GM23338 (cell line): ENCODE results near the gene TEX54. TPM values are rescaled to one million over a fixed set of nuclear protein-coding genes. Genes with fewer than 3 reads are reported as not detected.

Source experiments
- ATAC-seq: fragments of 200-7000 bp; cut with Tn5 transposase; 3 replicates; pipeline ENCODE4 v1.9.1; 2020
- DNase-seq: peaks from one replicate; pipeline ENCODE4 v3.0.0-alpha.2; 2015; ENCODE audit warnings: low spot score
- H2AFZ ChIP-seq: fragments of 200-600 bp; sonication (generic); 2 replicates; pipeline ENCODE4 v1.8.0; 2016; ENCODE audit warnings: antibody characterized with exemption, mild to moderate bottlenecking, moderate library complexity
- H3F3A ChIP-seq: fragments of 200-600 bp; sonication (generic); replicated peaks from 2 replicates; pipeline ENCODE4 v1.8.0; 2017; ENCODE audit warnings: antibody characterized with exemption, mixed run types, low read depth
- H3K27ac ChIP-seq: fragments of 200-600 bp; sonication (generic); 2 replicates; pipeline ENCODE4 v1.6.1; 2016; ENCODE audit warnings: low read depth
- H3K27me3 ChIP-seq: fragments of 200-600 bp; sonication (generic); 2 replicates; pipeline ENCODE4 v1.8.0; 2016; ENCODE audit warnings: mild to moderate bottlenecking, mixed run types, moderate library complexity; ENCODE audit not compliant: insufficient read depth
- H3K36me3 ChIP-seq: fragments of 200-600 bp; sonication (generic); 2 replicates; pipeline ENCODE4 v1.8.0; 2016; ENCODE audit warnings: mild to moderate bottlenecking; ENCODE audit not compliant: insufficient read depth
- H3K4me1 ChIP-seq: fragments of 200-600 bp; sonication (generic); 2 replicates; pipeline ENCODE4 v1.8.0; 2016; ENCODE audit warnings: mild to moderate bottlenecking, moderate library complexity; ENCODE audit not compliant: insufficient read depth
- H3K4me2 ChIP-seq: fragments of 200-600 bp; sonication (generic); 2 replicates; pipeline ENCODE4 v1.7.1; 2017; ENCODE audit warnings: mixed run types
- H3K4me3 ChIP-seq: fragments of 200-600 bp; sonication (generic); 2 replicates; pipeline ENCODE4 v1.6.1; 2016; ENCODE audit warnings: mixed run types
- H3K79me2 ChIP-seq: fragments of 200-600 bp; sonication (generic); replicated peaks from 2 replicates; pipeline ENCODE4 v1.8.0; 2017; ENCODE audit warnings: mild to moderate bottlenecking; ENCODE audit not compliant: insufficient read depth
- H3K9me2 ChIP-seq: fragments of 200-600 bp; sonication (generic); 2 replicates; pipeline ENCODE4 v1.8.0; 2017; ENCODE audit not compliant: insufficient read depth
- H4K20me1 ChIP-seq: fragments of 200-600 bp; sonication (generic); replicated peaks from 2 replicates; pipeline ENCODE4 v1.8.0; 2017; ENCODE audit warnings: mild to moderate bottlenecking; ENCODE audit not compliant: insufficient read depth
- H3K27ac Mint-ChIP-seq: 2 replicates; pipeline ENCODE4 v1.8.0; 2020; ENCODE audit warnings: inconsistent platforms, mild to moderate bottlenecking, moderate library complexity, mixed read lengths
- H3K27me3 Mint-ChIP-seq: 3 replicates; pipeline ENCODE4 v1.8.0; 2022; ENCODE audit warnings: low read depth, mild to moderate bottlenecking, moderate library complexity, mixed read lengths, inconsistent platforms; ENCODE audit not compliant: insufficient read depth, poor library complexity
- H3K36me3 Mint-ChIP-seq: 3 replicates; pipeline ENCODE4 v1.8.0; 2021; ENCODE audit warnings: low read depth, mild to moderate bottlenecking, inconsistent platforms, moderate library complexity, mixed read lengths
- H3K4me1 Mint-ChIP-seq: 3 replicates; pipeline ENCODE4 v1.8.0; 2020; ENCODE audit warnings: mild to moderate bottlenecking, inconsistent platforms, mixed read lengths
- H3K4me3 Mint-ChIP-seq: 3 replicates; pipeline ENCODE4 v1.8.0; 2021; ENCODE audit warnings: moderate library complexity, mild to moderate bottlenecking, inconsistent platforms, mixed read lengths
- H3K9me3 Mint-ChIP-seq: 3 replicates; pipeline ENCODE4 v1.8.0; 2020; ENCODE audit warnings: moderate library complexity, mild to moderate bottlenecking, inconsistent platforms, mixed read lengths
- CREB1 ChIP-seq: fragments of 250-450 bp; sonication (Bioruptor Pico); IDR thresholded peaks from 2 replicates; pipeline ENCODE4 v1.5.0; 2020; ENCODE audit warnings: low read depth, mild to moderate bottlenecking, moderate library complexity
- CTCF ChIP-seq, 2 experiments: fragments of 200-600 bp in 1 of 2; sonication (generic) in 1 of 2; conservative IDR thresholded peaks; 2 replicates each; pipeline versions ENCODE4 v1.5.1 to v1.6.1; 2016 to 2017; ENCODE audit warnings: antibody characterized with exemption in 2 of 2, low read depth in 2 of 2, mild to moderate bottlenecking in 2 of 2, moderate library complexity in 1 of 2
- EZH2phosphoT487 ChIP-seq: fragments of 200-600 bp; sonication (generic); IDR thresholded peaks from one replicate; pipeline ENCODE4 v1.8.1; 2018; ENCODE audit warnings: antibody characterized with exemption; ENCODE audit not compliant: unreplicated experiment
- JUNB ChIP-seq: IDR thresholded peaks from one replicate; pipeline ENCODE4 v1.6.1; 2016; ENCODE audit warnings: antibody characterized with exemption; ENCODE audit not compliant: unreplicated experiment
- NANOG ChIP-seq: IDR thresholded peaks from 2 replicates; pipeline ENCODE4 v1.6.1; 2016; ENCODE audit warnings: antibody characterized with exemption, borderline replicate concordance
- STAT1 ChIP-seq: IDR thresholded peaks from one replicate; pipeline ENCODE4 v1.6.1; 2016; ENCODE audit warnings: antibody characterized with exemption; ENCODE audit not compliant: unreplicated experiment
- ZNF331 ChIP-seq: fragments of 250-450 bp; sonication (Bioruptor Pico); IDR thresholded peaks from 2 replicates; pipeline ENCODE4 v1.5.0; 2020; ENCODE audit warnings: low read depth, mild to moderate bottlenecking, moderate library complexity
- ZNF462 ChIP-seq: fragments of 250-450 bp; sonication (Bioruptor Pico); IDR thresholded peaks from 2 replicates; pipeline ENCODE4 v1.5.0; 2020; ENCODE audit warnings: mild to moderate bottlenecking, moderate library complexity
- polyA plus RNA-seq: library from polyadenylated mRNA; unstranded; fragments of >200 nt; fragmentation: Nextera tagmentation; extraction: Ambion mirVana; gene quantifications from 2 replicates; pipeline ENCODE4 v1.2.1, GENCODE V29; 2016
- total RNA-seq: library from RNA; depleted of rRNA; stranded (reverse); fragments of >200 nt; shearing (Covaris generic); gene quantifications from 2 replicates; pipeline ENCODE4 v1.2.3, GENCODE V29; 2014
- TF ChIP-seq, protein P1 (sequence below): IDR thresholded peaks from one replicate; pipeline ENCODE4 v1.6.1; 2018; ENCODE audit warnings: antibody characterized with exemption; ENCODE audit not compliant: unreplicated experiment

The TEX54 gene
- total and polyA plus RNA-seq, 2 experiments from 2014 or later, result 1.9 TPM; not detected in 1

- TF ChIP-seq ZNF462 (CRISPR knock-in tag) (no peak), ZNF331 (no peak)
Observed at GRCh38 chr11:62839050-62839945, 6.7 kb upstream of the TEX54 start, which contains the start of gene WDR74 (continued).

DNA sequence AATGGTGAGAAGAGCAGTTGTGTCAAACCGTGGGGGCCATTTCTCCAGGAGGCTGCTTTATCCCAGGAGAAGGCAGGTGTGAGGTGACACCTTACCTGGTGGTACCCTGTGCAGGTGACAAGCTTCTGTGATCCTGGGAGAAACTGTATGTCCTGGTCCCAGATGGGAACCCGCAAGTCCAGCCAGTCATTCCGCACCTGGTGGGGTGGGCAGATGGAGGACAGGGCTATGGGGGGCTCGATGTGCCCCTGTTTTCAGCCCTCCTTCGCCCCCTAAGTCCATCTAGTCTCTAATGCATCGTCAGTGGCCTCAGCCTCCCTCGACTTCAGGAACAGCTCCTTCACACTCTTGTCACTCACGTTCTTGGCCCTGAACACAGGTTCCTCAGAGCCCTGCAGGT is 2.7 kb upstream of the TEX54 start:
- Mint-ChIP-seq H3K9me3 (no peaks in the 10 kb centered on the region; the same call in 2 of the 3 replicates), H3K27ac (no peak overlapping the region), H3K4me3 (peak overlapping the region; percentile 26; the same call in 1 of the 3 replicates), H3K4me1 (peaks cover 24% of the 10 kb centered on the region), H3K36me3 (peaks cover 65% of the 10 kb centered on the region), H3K27me3 (peaks cover 27% of the 10 kb centered on the region)
- Histone ChIP-seq H3K27me3 (no peaks in the 10 kb centered on the region), H2AFZ (no peak overlapping the region), H3K79me2 (peaks cover 43% of the 10 kb centered on the region), H3K27ac (no peak overlapping the region), H3K4me2 (no peak overlapping the region), H3K4me1 (peaks cover 16% of the 10 kb centered on the region), H3K4me3 (no peak overlapping the region), H3K36me3 (peaks cover 21% of the 10 kb centered on the region), H4K20me1 (peaks cover 9% of the 10 kb centered on the region), H3F3A (peaks cover 48% of the 10 kb centered on the region; the same call in 1 of the 2 replicates), H3K9me2 (no peaks in the 10 kb centered on the region)
- DNase-seq (no peak), ATAC-seq (no peak)
- TF ChIP-seq NANOG, result no peak
- no peak for TF ChIP-seq JUNB
- no peak for TF ChIP-seq CTCF (conservative IDR thresholded peaks at IDR 0.05; ENCODE audit: low read depth in 2 of 2)
- TF ChIP-seq STAT1, result no peak
- no peak for TF ChIP-seq ZNF331
- TF ChIP-seq, protein P1, sequence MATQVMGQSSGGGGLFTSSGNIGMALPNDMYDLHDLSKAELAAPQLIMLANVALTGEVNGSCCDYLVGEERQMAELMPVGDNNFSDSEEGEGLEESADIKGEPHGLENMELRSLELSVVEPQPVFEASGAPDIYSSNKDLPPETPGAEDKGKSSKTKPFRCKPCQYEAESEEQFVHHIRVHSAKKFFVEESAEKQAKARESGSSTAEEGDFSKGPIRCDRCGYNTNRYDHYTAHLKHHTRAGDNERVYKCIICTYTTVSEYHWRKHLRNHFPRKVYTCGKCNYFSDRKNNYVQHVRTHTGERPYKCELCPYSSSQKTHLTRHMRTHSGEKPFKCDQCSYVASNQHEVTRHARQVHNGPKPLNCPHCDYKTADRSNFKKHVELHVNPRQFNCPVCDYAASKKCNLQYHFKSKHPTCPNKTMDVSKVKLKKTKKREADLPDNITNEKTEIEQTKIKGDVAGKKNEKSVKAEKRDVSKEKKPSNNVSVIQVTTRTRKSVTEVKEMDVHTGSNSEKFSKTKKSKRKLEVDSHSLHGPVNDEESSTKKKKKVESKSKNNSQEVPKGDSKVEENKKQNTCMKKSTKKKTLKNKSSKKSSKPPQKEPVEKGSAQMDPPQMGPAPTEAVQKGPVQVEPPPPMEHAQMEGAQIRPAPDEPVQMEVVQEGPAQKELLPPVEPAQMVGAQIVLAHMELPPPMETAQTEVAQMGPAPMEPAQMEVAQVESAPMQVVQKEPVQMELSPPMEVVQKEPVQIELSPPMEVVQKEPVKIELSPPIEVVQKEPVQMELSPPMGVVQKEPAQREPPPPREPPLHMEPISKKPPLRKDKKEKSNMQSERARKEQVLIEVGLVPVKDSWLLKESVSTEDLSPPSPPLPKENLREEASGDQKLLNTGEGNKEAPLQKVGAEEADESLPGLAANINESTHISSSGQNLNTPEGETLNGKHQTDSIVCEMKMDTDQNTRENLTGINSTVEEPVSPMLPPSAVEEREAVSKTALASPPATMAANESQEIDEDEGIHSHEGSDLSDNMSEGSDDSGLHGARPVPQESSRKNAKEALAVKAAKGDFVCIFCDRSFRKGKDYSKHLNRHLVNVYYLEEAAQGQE, result no peak
- TF ChIP-seq EZH2phosphoT487, result no peak
- no peak for TF ChIP-seq CREB1 (CRISPR knock-in tag)
